Measurements from ENCODE around the gene CAV2. TPM values are rescaled to one million over a fixed set of nuclear protein-coding genes. Genes with fewer than 3 reads are reported as not detected.

The CAV2 gene
- total and polyA plus RNA-seq, 2 of the 13 experiments (the other 11 are each of a cell fraction or from before 2014, with no cell fraction given) = 0.09 to 0.18 TPM

GRCh38 chr7:116547347-116547746 is 47.8 kb downstream of the CAV2 start:
- H4K20me1 ChIP-seq (ENCODE audit: insufficient read depth, low read length) = no peaks in the 10 kb centered on the region
- BruUV-seq (replicated peaks) = no TSS peak
- in situ Hi-C loops (cut with HindIII; ENCODE audit: extremely low pct_ligation_motif_present, low pct_unique_long_range_greater_than_20kb) (no loop called here), intact Hi-C loops (cut with micrococcal nuclease; ENCODE audit: unreplicated experiment) (no loop called here)
- H3K4me3 ChIP-seq (replicated peaks in 1 of 3; ENCODE audit: insufficient read depth in 1 of 3, low read depth in 2 of 3, low read length in 3 of 3) = no peak overlapping the region
- CTCF ChIA-PET (ENCODE audit: low intra/inter-chr PET ratio, low total read pairs) = no interaction called here
- WGBS (ENCODE audit: low lambda C conversion rate) = 18% methylated on average over 2 of the region's 2 CpGs
- H3K79me2 ChIP-seq (ENCODE audit: insufficient read depth, low read length) = no peaks in the 10 kb centered on the region
- H3K9me3 ChIP-seq (ENCODE audit: low read length) = no peaks in the 10 kb centered on the region
- H3K27me3 ChIP-seq (ENCODE audit: control insufficient read depth in 1 of 2, insufficient read depth in 2 of 2, low read length in 2 of 2) = no peaks in the 10 kb centered on the region
- H3K4me2 ChIP-seq (ENCODE audit: low read depth, low read length) = no peak overlapping the region
- no peaks in the 10 kb centered on the region for H3K36me3 ChIP-seq (replicated peaks in 1 of 2; ENCODE audit: control insufficient read depth in 1 of 2, insufficient read depth in 2 of 2, low read length in 2 of 2)
- H3K4me1 ChIP-seq (ENCODE audit: insufficient read depth, low read length) = no peaks in the 10 kb centered on the region
- TF ChIP-seq ZNF747 (CRISPR knock-in tag; IDR thresholded peaks at IDR 0.05; ENCODE audit: borderline replicate concordance) (no peak), ZNF556 (CRISPR knock-in tag; IDR thresholded peaks at IDR 0.05; ENCODE audit: borderline replicate concordance) (no peak), SIN3A (IDR thresholded peaks at IDR 0.05; ENCODE audit: borderline replicate concordance, low read depth, low read length) (no peak), MTF1 (CRISPR knock-in tag; IDR thresholded peaks at IDR 0.05) (no peak)
- DNase-seq (ENCODE audit: low spot score) = no peak
- H2AFZ ChIP-seq (ENCODE audit: low read length) = no peak overlapping the region
- FAIRE-seq = no peak
- POLR2A ChIA-PET = no interaction called here
- no peak overlapping the region for H3K27ac ChIP-seq (ENCODE audit: extremely low read length, insufficient read depth, low read length)
- no peak overlapping the region for H3K9ac ChIP-seq (ENCODE audit: insufficient read depth, low read depth, low read length)
- ATAC-seq = no peak

- H3K4me3 ChIP-seq (replicated peaks in 1 of 3; ENCODE audit: insufficient read depth in 1 of 3, low read depth in 2 of 3, low read length in 3 of 3) = no peak overlapping the region
- no peaks in the 10 kb centered on the region for H3K4me1 ChIP-seq (ENCODE audit: insufficient read depth, low read length)
- no peaks in the 10 kb centered on the region for H3K79me2 ChIP-seq (ENCODE audit: insufficient read depth, low read length)
- in situ Hi-C loops (cut with HindIII; ENCODE audit: extremely low pct_ligation_motif_present, low pct_unique_long_range_greater_than_20kb) = no loop called here
- no peak overlapping the region for H3K27ac ChIP-seq (ENCODE audit: extremely low read length, insufficient read depth, low read length)
- no peaks in the 10 kb centered on the region for H4K20me1 ChIP-seq (ENCODE audit: insufficient read depth, low read length)
- no TSS peak for BruUV-seq (replicated peaks)
- H3K36me3 ChIP-seq (replicated peaks in 1 of 2; ENCODE audit: control insufficient read depth in 1 of 2, insufficient read depth in 2 of 2, low read length in 2 of 2) = no peaks in the 10 kb centered on the region
- H2AFZ ChIP-seq (ENCODE audit: low read length) = no peak overlapping the region
- ChIA-PET POLR2A (no interaction called here), CTCF (ENCODE audit: low intra/inter-chr PET ratio, low total read pairs) (no interaction called here)
- H3K4me2 ChIP-seq (ENCODE audit: low read depth, low read length) = no peak overlapping the region
- H3K27me3 ChIP-seq (ENCODE audit: control insufficient read depth in 1 of 2, insufficient read depth in 2 of 2, low read length in 2 of 2) = no peaks in the 10 kb centered on the region
- 13% methylated on average over 2 of the region's 3 CpGs for WGBS (ENCODE audit: low lambda C conversion rate)
- intact Hi-C loops (cut with micrococcal nuclease; ENCODE audit: unreplicated experiment) = no loop called here
- ATAC-seq (no peak), FAIRE-seq (no peak), DNase-seq (ENCODE audit: low spot score) (no peak)
- no peak for TF ChIP-seq SP140L (CRISPR knock-in tag; IDR thresholded peaks at IDR 0.05; ENCODE audit: borderline replicate concordance)
- TF ChIP-seq CBFB (CRISPR knock-in tag; IDR thresholded peaks at IDR 0.05) = no peak
- no peak overlapping the region for H3K9ac ChIP-seq (ENCODE audit: insufficient read depth, low read depth, low read length)
- H3K9me3 ChIP-seq (ENCODE audit: low read length) = no peaks in the 10 kb centered on the region
These were observed 49.0 kb downstream of the CAV2 start for GRCh38 chr7:116548506-116548905.

All from HepG2 (cell line).